Keratinocyte (primary cell): ENCODE results near the gene MREG. TPM values are rescaled to one million over a fixed set of nuclear protein-coding genes. Genes with fewer than 3 reads are reported as not detected.

ENCODE experiments used
- DNase-seq: peaks from one replicate; pipeline ENCODE4 v3.0.0-alpha.2; 2011; ENCODE audit warnings: low read depth, missing footprints, low spot score
- FAIRE-seq: peaks from 2 replicates; lab custom pipeline; 2011; peaks lifted over from hg19 to GRCh38; lab: Jason Lieb, UNC
- H2AFZ ChIP-seq: 2 replicates; pipeline ENCODE4 v1.6.0; 2012; ENCODE audit warnings: low read length, control low read depth, inconsistent platforms; ENCODE audit not compliant: control insufficient read depth
- H3K27ac ChIP-seq: 2 replicates; pipeline ENCODE4 v1.5.1; 2011; ENCODE audit warnings: low read length; ENCODE audit not compliant: control insufficient read depth, insufficient read depth
- H3K27me3 ChIP-seq: 3 replicates; pipeline ENCODE4 v1.6.0; 2011; ENCODE audit warnings: low read length; ENCODE audit not compliant: control insufficient read depth, insufficient read depth; ENCODE audit errors: extremely low read depth
- H3K36me3 ChIP-seq, 2 experiments: 2 replicates in 1 of 2; 3 replicates in 1 of 2; pipeline ENCODE4 v1.5.1; 2011; ENCODE audit warnings: low read length in 2 of 2, mild to moderate bottlenecking in 1 of 2; ENCODE audit not compliant: control insufficient read depth in 2 of 2, insufficient read depth in 2 of 2; ENCODE audit errors: extremely low read depth in 1 of 2
- H3K4me1 ChIP-seq: 3 replicates; pipeline ENCODE4 v1.5.1; 2011; ENCODE audit warnings: low read length; ENCODE audit not compliant: control insufficient read depth, insufficient read depth; ENCODE audit errors: extremely low read depth
- H3K4me2 ChIP-seq: 3 replicates; pipeline ENCODE4 v1.6.0; 2011; ENCODE audit warnings: low read depth, low read length; ENCODE audit not compliant: control insufficient read depth, insufficient read depth; ENCODE audit errors: extremely low read depth
- H3K4me3 ChIP-seq, 3 experiments: fragments of 200-600 bp in 1 of 3; sonication (generic) in 1 of 3; 2 replicates in 2 of 3; 3 replicates in 1 of 3; pipeline ENCODE4 v1.5.1; 2011 to 2016; ENCODE audit warnings: low read length in 3 of 3, mild to moderate bottlenecking in 3 of 3, control low read depth in 2 of 3, inconsistent platforms in 1 of 3, low read depth in 1 of 3, mixed read lengths in 1 of 3, mixed run types in 1 of 3, moderate library complexity in 1 of 3; ENCODE audit not compliant: control insufficient read depth in 2 of 3, insufficient read depth in 2 of 3; ENCODE audit errors: extremely low read depth in 1 of 3
- H3K79me2 ChIP-seq: 2 replicates; pipeline ENCODE4 v1.6.0; 2012; ENCODE audit warnings: low read length; ENCODE audit not compliant: control insufficient read depth, insufficient read depth
- H3K9ac ChIP-seq: 3 replicates; pipeline ENCODE4 v1.6.0; 2011; ENCODE audit warnings: low read length; ENCODE audit not compliant: control insufficient read depth, insufficient read depth; ENCODE audit errors: extremely low read depth
- H3K9me1 ChIP-seq: 3 replicates; pipeline ENCODE4 v1.6.0; 2011; ENCODE audit warnings: low read length; ENCODE audit not compliant: control insufficient read depth, insufficient read depth; ENCODE audit errors: extremely low read depth
- H3K9me3 ChIP-seq: 2 replicates; pipeline ENCODE4 v1.5.1; 2012; ENCODE audit warnings: low read depth, low read length; ENCODE audit not compliant: control insufficient read depth
- H4K20me1 ChIP-seq: 3 replicates; pipeline ENCODE4 v1.6.0; 2011; ENCODE audit warnings: low read length; ENCODE audit not compliant: control insufficient read depth, insufficient read depth; ENCODE audit errors: extremely low read depth
- EZH2 ChIP-seq: IDR thresholded peaks from one replicate; pipeline ENCODE4 v1.6.1; 2012; ENCODE audit warnings: inconsistent platforms, mild to moderate bottlenecking, low read length, moderate library complexity
- dilution Hi-C: fragments of 300-500 bp; cut with MboI; formaldehyde crosslinking; loops from one replicate; pipeline ENCODE4 v1.7.0; 2020; ENCODE audit warnings: low sequenced_read_pairs; ENCODE audit not compliant: extremely low pct_ligation_motif_present
- polyA plus RNA-seq, 5 experiments: library from polyadenylated mRNA; depleted of rRNA in 3 of 5; stranded (reverse) in 3 of 5; stranded (forward) in 1 of 5; unstranded in 1 of 5; fragments of >200 nt; gene quantifications; 1 replicate in 1 of 5; 2 replicates in 3 of 5; 3 replicates in 1 of 5; pipeline versions ENCODE4 v1.2.1 to v1.2.3, GENCODE V29; 2011 to 2012; ENCODE audit warnings: missing spikeins in 2 of 5, low read depth in 1 of 5, low replicate concordance in 1 of 5
- TF ChIP-seq, protein P1 (sequence below), 3 experiments: IDR thresholded peaks in 1 of 3; conservative IDR thresholded peaks in 1 of 3; optimal IDR thresholded peaks in 1 of 3; 2 replicates in 2 of 3; 3 replicates in 1 of 3; pipeline versions ENCODE3 to v1.5.1; 2011; ENCODE audit warnings: low read length in 3 of 3, mild to moderate bottlenecking in 3 of 3, moderate library complexity in 2 of 3, control low read depth in 1 of 3, inconsistent platforms in 1 of 3; ENCODE audit not compliant: insufficient read depth in 2 of 3; ENCODE audit errors: extremely low read depth in 1 of 3

The MREG gene
- polyA plus RNA-seq, 1 donor (not counting 4 experiments of a cell fraction or from before 2014, with no cell fraction given): 32.9 TPM

DNA sequence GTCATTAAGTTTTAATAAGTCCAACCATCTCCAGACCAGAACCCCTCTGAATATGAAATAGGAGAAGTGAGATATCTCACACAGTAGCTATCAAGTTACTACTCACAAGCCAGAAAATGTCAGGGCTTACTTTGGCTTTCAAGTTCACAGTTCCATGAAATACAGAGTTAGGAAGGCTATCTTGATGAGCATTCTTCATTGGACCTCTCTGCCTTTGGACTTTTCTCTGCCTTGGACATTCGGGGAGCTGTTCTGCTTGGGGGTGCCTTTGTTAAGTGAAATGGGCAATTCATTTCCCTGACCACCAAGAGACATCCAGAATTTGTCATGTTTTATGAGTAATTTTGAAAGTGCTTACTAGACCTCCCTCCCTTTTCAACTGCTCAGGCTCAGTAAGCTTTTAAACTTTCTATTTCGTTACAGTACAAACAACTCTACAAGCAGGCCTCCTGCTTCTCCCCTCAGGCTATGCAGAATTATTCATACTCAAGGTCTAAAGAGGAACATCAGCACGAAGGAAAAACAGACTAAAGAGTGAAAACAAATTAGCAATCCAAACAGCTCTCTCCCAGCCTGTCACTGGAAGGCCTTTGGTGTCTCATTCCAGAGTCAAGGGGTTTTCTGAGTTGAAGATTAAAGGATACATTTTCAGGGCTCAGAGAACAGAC lies 95.3 kb downstream of the MREG start:
- H3K4me2 ChIP-seq: peak overlapping the region; percentile 32
- no peaks in the 10 kb centered on the region for H3K79me2 ChIP-seq
- H3K9me1 ChIP-seq: no peaks in the 10 kb centered on the region
- dilution Hi-C loops: no loop called here
- DNase-seq: no peak
- H3K4me1 ChIP-seq: peaks cover 7% of the 10 kb centered on the region
- no peak overlapping the region for H3K4me3 ChIP-seq
- H3K9ac ChIP-seq: no peak overlapping the region
- no peaks in the 10 kb centered on the region for H3K36me3 ChIP-seq
- TF ChIP-seq EZH2: no peak
- TF ChIP-seq, protein P1, sequence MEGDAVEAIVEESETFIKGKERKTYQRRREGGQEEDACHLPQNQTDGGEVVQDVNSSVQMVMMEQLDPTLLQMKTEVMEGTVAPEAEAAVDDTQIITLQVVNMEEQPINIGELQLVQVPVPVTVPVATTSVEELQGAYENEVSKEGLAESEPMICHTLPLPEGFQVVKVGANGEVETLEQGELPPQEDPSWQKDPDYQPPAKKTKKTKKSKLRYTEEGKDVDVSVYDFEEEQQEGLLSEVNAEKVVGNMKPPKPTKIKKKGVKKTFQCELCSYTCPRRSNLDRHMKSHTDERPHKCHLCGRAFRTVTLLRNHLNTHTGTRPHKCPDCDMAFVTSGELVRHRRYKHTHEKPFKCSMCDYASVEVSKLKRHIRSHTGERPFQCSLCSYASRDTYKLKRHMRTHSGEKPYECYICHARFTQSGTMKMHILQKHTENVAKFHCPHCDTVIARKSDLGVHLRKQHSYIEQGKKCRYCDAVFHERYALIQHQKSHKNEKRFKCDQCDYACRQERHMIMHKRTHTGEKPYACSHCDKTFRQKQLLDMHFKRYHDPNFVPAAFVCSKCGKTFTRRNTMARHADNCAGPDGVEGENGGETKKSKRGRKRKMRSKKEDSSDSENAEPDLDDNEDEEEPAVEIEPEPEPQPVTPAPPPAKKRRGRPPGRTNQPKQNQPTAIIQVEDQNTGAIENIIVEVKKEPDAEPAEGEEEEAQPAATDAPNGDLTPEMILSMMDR (optimal IDR thresholded peaks at IDR 0.05 in 1 of 3, IDR thresholded peaks at IDR 0.05 in 1 of 3, conservative IDR thresholded peaks at IDR 0.05 in 1 of 3; ENCODE audit: extremely low read depth in 1 of 3, insufficient read depth in 2 of 3, low read length in 3 of 3): no peak
- no peak for FAIRE-seq
- no peaks in the 10 kb centered on the region for H4K20me1 ChIP-seq
- H3K27ac ChIP-seq: no peak overlapping the region
- peak overlapping the region; percentile 47 for H2AFZ ChIP-seq
- no peaks in the 10 kb centered on the region for H3K9me3 ChIP-seq
- no peaks in the 10 kb centered on the region for H3K27me3 ChIP-seq

DNA sequence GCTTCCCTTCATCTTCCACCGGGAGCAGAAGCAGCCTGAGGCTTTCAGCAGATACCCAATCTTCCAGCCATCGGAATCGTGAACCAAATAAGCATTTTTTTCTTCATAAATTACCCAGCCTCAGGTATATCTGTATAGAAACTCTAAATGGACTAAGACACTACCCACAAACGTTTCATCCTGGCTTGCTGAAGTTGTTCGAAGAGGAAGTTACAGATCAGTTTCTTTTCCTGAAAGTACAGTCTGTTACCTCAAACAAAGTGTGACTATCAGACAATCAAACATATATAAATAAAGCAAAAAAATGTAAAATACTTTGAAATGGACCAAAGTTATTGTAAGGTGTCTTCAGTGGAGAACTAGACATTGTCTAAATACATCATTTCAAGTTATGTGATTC lies 97.9 kb downstream of the MREG start:
- H3K9me1 ChIP-seq: no peaks in the 10 kb centered on the region
- dilution Hi-C loops: no loop called here
- H3K27ac ChIP-seq: no peak overlapping the region
- DNase-seq (no peak), FAIRE-seq (no peak)
- TF ChIP-seq, protein P1 (optimal IDR thresholded peaks at IDR 0.05 in 1 of 3, IDR thresholded peaks at IDR 0.05 in 1 of 3, conservative IDR thresholded peaks at IDR 0.05 in 1 of 3; ENCODE audit: extremely low read depth in 1 of 3, insufficient read depth in 2 of 3, low read length in 3 of 3): no peak
- TF ChIP-seq EZH2: no peak
- H3K9ac ChIP-seq: no peak overlapping the region
- no peaks in the 10 kb centered on the region for H4K20me1 ChIP-seq
- H3K27me3 ChIP-seq: no peaks in the 10 kb centered on the region
- peaks cover 7% of the 10 kb centered on the region for H3K4me1 ChIP-seq
- H3K79me2 ChIP-seq: no peaks in the 10 kb centered on the region
- no peak overlapping the region for H3K4me2 ChIP-seq
- no peak overlapping the region for H2AFZ ChIP-seq
- no peaks in the 10 kb centered on the region for H3K9me3 ChIP-seq
- H3K36me3 ChIP-seq: no peaks in the 10 kb centered on the region
- no peak overlapping the region for H3K4me3 ChIP-seq
